Erythroblast (primary cell): ENCODE data around the gene SMAD6.

Experiments
- DNase-seq, 2 experiments: peaks; one replicate each; lab custom pipeline; 2025; lab: John Stamatoyannopoulos, UW
- GATA1 ChIP-seq: IDR thresholded peaks from 2 replicates; pipeline ENCODE4 v1.6.1; 2011; ENCODE audit warnings: low read depth, mild to moderate bottlenecking, control low read depth, low read length, moderate library complexity
- POLR2A ChIP-seq: IDR thresholded peaks from 2 replicates; pipeline ENCODE4 v1.6.1; 2011; ENCODE audit warnings: mild to moderate bottlenecking, low read length

SMAD6 gene

DNA sequence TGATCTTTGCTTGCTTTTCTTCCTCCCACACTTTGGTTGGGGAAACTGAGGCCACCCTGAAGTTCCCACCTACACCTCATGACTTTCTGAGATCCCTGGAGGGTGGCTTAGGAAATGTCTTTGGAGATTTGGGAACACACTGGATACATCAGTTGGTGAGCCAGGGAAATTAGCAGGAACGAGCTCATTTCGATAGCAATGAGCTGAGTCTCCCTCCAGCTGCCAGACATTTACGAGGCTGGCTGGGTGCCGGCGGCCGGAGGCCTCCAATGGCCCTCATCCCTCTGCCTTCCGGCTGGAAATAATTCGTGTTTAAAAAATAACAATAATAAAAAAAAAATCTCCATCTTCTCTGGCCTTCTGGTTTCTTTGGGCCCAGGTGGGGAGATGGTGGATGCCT, 38.8 kb downstream of the SMAD6 start:
- TF ChIP-seq POLR2A (no peak), GATA1 (no peak)
- DNase-seq, result no peak

DNA sequence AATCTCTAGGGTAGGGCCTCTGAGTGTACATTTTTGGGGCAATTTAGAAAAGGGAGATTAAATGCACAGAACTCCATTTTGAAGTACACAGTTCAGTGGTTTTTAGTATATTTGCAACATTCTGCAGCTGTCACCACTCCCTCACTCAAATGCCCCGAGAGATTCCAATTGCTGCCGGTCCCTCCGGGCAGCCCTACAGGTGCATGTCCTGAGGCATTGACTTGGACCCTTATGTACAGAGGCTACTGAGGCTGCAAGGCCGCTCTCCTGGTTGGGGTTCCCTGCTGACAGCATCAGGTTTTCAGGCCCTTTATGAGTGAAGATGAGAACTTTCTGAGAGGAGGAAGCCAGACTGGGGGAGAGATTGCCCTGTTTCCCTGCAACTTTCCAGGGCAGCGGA, 39.6 kb downstream of the SMAD6 start:
- no peak for DNase-seq
- no peak for TF ChIP-seq GATA1
- TF ChIP-seq POLR2A, result no peak

DNA sequence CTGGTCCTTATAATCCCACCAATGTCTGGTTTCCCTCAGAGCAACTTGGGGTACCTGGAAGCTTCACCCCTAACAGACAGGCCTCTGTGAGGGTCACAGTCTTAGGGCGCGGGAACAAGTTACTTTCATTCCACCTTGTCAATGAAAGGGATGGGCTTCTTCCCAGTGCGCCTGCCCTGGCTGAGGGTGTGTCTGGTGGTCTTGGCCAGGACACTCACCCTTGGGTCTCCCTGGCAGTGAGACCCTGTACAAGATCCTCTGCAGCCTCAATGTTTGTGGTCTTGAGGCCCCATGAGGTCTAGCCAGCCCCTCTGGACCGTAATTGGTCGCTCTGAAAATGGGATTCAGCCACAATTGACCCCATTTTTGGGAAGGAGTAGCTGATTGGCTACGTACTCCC, 40.2 kb downstream of the SMAD6 start:
- DNase-seq, result no peak
- TF ChIP-seq GATA1 (no peak), POLR2A (no peak)

DNA sequence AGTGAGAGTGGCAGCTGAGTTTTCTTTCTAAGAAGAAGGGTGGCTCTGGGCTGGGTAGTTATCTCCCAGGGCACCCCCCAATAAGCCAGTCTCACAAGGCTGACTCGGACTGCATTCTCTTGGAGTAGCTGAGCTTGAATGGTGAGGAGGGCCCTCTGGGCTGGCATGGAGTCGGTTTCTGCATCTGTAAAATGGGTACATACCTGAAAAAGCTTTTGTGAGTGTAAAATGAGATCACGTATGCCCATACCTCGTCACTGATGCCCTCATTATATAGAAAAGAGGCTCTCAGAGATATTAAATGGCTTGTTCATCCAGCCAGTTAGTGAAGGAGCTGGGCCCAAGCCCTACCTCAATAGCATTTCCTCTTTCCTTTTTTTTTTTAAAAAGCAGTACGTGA, 41.2 kb downstream of the SMAD6 start:
- no peak for DNase-seq
- no peak for TF ChIP-seq GATA1

DNA sequence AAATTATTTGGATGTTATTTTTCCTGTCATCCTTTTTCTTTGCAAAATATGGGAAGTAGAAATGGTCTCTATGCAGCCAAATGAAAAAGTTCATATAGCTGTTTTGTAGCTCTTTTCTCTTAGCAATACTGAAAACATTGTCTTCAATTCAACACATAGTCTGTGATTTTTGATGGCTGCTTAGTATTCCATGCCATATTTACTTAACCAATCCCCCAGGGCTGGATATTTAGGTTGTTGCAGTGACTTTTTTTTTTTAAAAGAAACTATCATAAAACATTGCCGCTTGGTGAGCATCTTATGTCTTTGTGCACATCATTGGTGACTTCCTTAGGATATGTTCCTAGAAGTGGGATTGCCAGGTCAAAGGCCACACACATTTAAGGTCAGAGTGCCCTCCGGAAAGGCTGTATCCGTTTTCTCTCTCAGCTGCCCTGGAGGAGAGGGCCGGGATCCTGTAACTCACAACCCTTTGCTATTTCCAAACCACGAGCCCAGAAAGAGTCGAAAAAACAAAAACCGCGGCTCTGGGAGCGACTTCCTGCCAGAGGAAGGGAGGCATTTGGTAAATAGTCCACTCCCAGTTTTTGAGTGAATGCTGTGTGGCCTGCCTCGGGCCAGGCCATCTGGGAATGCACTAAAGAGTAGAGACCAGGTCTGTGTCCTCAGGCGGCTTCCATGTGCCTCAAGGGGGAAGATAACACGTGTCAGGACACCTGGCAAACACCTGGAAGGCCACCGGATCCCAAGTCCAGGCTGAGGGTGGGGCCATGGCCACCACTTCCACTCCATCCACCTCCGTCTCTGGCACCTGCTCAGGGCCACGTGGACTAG, 41.9 kb downstream of the SMAD6 start:
- TF ChIP-seq POLR2A (no peak), GATA1 (no peak)
- DNase-seq, result no peak

DNA sequence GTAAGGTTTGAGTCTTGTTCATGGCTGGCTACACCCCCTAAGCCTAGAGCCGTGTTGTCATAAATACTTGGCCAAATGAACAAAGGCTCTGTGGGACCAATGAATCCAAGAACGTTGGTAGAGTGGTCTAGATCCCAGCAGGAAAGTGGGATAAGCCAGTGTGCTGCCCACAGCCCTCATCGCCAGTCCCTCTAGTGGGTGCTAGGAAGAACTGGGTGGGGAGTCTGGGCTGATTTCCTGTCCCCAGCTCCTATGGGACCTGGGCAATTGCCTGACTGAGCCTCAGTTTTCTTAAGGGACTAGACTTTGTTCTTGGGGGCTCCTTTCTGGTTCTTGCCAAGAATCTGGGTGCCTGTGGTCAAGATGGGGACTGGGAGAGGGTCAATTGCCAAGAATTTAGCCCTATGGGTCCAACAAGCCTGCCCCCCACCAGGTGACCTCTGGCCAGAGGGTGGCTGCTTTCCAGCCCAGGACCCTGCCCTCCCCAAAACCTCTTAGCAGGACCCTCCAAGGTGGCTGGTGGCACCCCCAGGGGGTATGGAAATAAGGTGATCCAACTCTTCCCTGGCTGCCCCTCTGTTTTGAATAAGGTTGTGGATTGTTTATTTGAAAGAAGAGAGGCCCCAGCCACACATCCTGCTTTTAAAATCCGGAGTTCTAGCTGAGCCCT, 42.7 kb downstream of the SMAD6 start:
- TF ChIP-seq GATA1 (no peak), POLR2A (no peak)

GRCh38 chr15:66745530-66746230, 43.6 kb downstream of the SMAD6 start:
- DNase-seq, result no peak
- TF ChIP-seq POLR2A (no peak), GATA1 (no peak)

More for the DNA sequence above, 42.7 kb downstream of the SMAD6 start:
- DNase-seq, result no peak

- TF ChIP-seq GATA1 (no peak), POLR2A (no peak)
- no peak for DNase-seq
Observed at GRCh38 chr15:66746231-66746605, 44.2 kb downstream of the SMAD6 start.

DNA sequence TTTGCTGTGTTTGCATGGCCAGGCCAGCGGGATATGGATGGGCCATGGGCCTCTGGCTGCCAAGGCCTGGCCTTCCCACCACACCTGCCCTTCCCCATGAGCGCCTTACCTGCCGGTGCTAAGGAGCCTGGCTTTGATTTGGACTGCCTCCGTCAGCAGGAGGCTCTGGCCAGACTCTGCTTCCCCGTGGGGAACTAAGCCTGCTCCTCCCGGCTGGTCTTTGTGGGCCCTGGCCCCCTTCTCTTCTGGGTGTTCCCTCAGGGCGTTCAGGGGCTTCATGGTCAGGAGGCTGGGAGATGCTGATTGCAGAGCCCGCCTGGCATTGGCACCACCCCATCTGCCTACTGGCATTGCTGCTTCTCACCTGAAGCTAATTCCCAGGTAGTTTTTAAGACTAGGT, 45.2 kb downstream of the SMAD6 start:
- TF ChIP-seq POLR2A (no peak), GATA1 (no peak)
- no peak for DNase-seq

DNA sequence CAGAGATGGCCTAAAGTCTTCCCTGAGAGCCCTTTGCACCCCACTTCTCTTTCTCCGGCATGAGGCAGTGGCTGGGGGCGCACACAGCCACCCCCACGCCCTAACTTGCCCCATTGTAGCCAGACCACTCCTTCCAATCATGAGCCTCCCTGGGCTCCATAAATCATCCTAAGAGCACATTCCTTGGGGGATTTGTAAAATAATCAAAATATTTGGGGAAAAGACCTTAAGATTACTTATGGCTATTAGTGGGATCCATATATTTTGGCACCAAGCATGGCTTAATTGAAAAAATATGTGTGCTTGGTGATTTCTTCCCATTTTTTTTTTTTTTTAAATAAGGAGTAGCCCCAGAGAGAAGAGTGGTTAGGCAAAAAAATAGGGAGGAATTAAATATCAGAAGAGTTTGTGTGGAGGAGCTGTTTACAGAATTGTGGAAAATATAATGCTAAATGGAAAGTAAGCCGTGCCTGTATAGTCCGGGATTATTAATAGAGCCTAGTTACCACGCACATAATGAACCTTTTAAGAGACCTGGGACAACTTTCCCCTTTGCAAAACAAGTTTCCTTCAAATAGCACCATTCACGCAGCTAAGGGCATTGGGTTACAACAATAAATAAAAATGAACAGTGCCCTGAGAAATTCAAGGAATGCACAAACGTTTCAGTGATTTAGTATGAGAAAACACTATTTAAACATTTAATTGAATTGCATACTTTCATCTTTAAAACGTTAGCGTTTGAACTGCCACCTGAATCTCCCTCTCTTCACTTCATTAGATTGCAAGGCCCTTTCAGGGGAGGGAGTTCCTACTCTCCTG, 46.1 kb downstream of the SMAD6 start:
- no peak for TF ChIP-seq POLR2A
- TF ChIP-seq GATA1, result no peak
- DNase-seq, result no peak

DNA sequence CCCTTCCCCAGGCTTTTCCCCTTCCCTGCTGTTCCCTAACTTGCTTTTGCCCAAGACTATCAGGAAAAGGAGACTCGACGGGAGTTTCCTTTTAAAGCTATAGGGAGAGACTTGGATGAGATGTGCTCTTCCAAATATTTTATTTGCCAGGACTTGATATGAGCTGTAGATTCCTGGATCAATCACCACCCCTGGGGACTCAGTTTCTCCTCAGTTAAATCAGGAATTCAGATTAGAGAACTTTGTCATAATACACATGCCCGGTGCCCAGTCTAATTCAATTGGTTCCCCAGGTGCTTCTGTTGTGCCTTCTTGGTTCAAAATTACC, 46.6 kb downstream of the SMAD6 start:
- TF ChIP-seq POLR2A (no peak), GATA1 (no peak)
- no peak for DNase-seq

DNA sequence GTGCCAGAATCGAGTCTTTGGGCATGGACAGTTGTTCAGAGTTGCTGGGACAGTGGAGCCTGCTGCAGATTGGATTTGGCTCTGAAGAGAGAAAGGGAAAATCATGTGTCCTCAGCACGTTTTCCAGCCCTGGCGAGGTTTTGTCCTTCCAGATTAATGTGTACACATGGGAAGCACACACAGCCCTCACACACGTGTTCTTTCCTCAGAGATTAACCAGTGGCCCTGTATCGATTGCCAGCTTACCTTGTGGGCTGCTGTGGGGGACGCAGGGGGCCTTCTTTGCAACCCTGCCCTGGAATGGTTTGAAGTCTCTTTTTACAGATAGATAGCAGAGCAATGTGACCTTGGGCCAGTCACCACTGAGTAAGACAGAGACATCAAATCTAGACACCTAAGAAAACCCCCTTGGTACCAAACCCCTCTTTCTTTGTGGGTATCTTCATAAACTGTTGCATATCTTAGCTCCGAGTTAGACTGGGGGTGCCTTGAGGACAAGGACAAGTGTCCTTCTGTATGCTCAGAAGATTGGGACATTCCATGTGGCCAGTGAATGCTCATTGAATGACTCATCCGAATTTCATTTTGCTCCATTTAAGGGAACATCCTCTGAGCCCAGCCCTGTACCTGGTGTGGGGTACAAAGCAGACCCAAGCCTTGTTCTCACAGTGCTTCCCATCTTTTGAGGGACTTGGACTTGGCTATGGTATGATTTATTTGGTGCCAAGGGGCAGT, 48.0 kb downstream of the SMAD6 start:
- no peak for DNase-seq
- no peak for TF ChIP-seq GATA1
- no peak for TF ChIP-seq POLR2A

DNA sequence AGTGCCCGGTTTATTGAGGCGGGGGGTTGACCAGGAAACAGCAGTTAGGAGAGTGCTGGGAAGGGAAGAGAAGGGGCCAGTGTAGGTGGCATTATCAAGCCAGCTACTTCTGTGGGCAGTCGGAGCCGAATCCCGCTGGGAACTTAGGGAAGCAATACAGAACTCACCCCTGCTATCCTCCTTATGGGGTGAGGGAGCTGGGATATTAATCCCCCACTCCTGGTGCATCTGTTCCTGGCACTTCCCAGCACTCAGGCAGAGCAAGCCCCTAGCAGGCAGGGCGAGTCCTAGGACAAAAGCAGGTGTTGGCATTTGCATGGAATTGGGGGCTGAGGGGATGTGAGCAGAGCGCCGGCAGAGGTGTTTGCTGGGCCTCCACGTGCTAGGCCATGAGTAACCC, 48.6 kb downstream of the SMAD6 start:
- DNase-seq, result no peak
- TF ChIP-seq GATA1, result no peak
- TF ChIP-seq POLR2A, result no peak
